Measurements from ENCODE around the gene GADD45GIP1. TPM values are rescaled to one million over a fixed set of nuclear protein-coding genes. Genes with fewer than 3 reads are reported as not detected.

GADD45GIP1 gene
- total and polyA plus RNA-seq, 10 of the 15 experiments (the other 5 are each of a cell fraction or from before 2014, with no cell fraction given) = 5.1 to 136 (median 30.1) TPM

- TF ChIP-seq TAF1 (IDR thresholded peaks at IDR 0.05; ENCODE audit: borderline replicate concordance, low read depth, low read length) (no peak), ZBED1 (IDR thresholded peaks at IDR 0.05; ENCODE audit: borderline replicate concordance) (no peak), NR2F1 (conservative IDR thresholded peaks at IDR 0.05) (no peak), SUZ12 (IDR thresholded peaks at IDR 0.05; ENCODE audit: unreplicated experiment) (no peak), POLR2A (IDR thresholded peaks at IDR 0.05; ENCODE audit: low read depth, low read length) (no peak), MEF2B (IDR thresholded peaks at IDR 0.05; ENCODE audit: partially characterized antibody, poor library complexity, severe bottlenecking) (no peak), IKZF2 (IDR thresholded peaks at IDR 0.05) (no peak), MYC (IDR thresholded peaks at IDR 0.05; ENCODE audit: insufficient read depth, insufficient read length, insufficient replicate concordance, low read length, severe bottlenecking) (no peak), PAX5 (IDR thresholded peaks at IDR 0.05; ENCODE audit: borderline replicate concordance, low read depth, low read length) (no peak)
- TF ChIP-seq, protein P1, sequence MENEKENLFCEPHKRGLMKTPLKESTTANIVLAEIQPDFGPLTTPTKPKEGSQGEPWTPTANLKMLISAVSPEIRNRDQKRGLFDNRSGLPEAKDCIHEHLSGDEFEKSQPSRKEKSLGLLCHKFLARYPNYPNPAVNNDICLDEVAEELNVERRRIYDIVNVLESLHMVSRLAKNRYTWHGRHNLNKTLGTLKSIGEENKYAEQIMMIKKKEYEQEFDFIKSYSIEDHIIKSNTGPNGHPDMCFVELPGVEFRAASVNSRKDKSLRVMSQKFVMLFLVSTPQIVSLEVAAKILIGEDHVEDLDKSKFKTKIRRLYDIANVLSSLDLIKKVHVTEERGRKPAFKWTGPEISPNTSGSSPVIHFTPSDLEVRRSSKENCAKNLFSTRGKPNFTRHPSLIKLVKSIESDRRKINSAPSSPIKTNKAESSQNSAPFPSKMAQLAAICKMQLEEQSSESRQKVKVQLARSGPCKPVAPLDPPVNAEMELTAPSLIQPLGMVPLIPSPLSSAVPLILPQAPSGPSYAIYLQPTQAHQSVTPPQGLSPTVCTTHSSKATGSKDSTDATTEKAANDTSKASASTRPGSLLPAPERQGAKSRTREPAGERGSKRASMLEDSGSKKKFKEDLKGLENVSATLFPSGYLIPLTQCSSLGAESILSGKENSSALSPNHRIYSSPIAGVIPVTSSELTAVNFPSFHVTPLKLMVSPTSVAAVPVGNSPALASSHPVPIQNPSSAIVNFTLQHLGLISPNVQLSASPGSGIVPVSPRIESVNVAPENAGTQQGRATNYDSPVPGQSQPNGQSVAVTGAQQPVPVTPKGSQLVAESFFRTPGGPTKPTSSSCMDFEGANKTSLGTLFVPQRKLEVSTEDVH (IDR thresholded peaks at IDR 0.05; ENCODE audit: low read depth, partially characterized antibody) = no peak
These were observed 44.6 kb upstream of the GADD45GIP1 start (continued) for GRCh38 chr19:13001502-13002165.

GRCh38 chr19:13001166-13001501, 44.1 kb upstream of the GADD45GIP1 start:
- no peaks in the 10 kb centered on the region for H3K9me3 ChIP-seq (replicated peaks; ENCODE audit: control insufficient read depth, insufficient read depth, low read length)
- ChIA-PET POLR2A (no interaction called here), SMC1A (ENCODE audit: uncharacterized antibody, unreplicated experiment) (no interaction called here), RAD21 (ENCODE audit: unreplicated experiment) (no interaction called here), CTCF (interaction anchor here (0.6 kb wide), 1 partner anchor 237 kb away, joined by 3 read pairs; no protein-coding TSS in a partner anchor)
- in situ Hi-C loops (cut with MboI) (no loop called here), intact Hi-C loops (cut with micrococcal nuclease; ENCODE audit: unreplicated experiment) (no loop called here)
- no peaks in the 10 kb centered on the region; a peak in 3 of 4 replicates for H3K27me3 ChIP-seq (replicated peaks in 1 of 2; ENCODE audit: control insufficient read depth in 2 of 2, insufficient read depth in 2 of 2, low read length in 1 of 2)
- WGBS (ENCODE audit: insufficient coverage, insufficient replicate concordance, low lambda C conversion rate, missing lambda C conversion rate) = 70% methylated on average over 19 of the region's 19 CpGs
- FAIRE-seq (no peak), DNase-seq (ENCODE audit: low read depth, low spot score) (no peak), ATAC-seq (no peak)
- no peak overlapping the region for H3K9ac ChIP-seq (ENCODE audit: control insufficient read depth, insufficient read depth, low read length)
- H3K79me2 ChIP-seq (ENCODE audit: control insufficient read depth, insufficient read depth, low read length) = no peaks in the 10 kb centered on the region
- no peaks in the 10 kb centered on the region for H3K4me1 ChIP-seq (ENCODE audit: control insufficient read depth, insufficient read depth, low read length)
- no TSS peak for BruUV-seq (replicated peaks)
- H3K36me3 ChIP-seq (ENCODE audit: control insufficient read depth in 2 of 2, insufficient read depth in 2 of 2, low read length in 1 of 2) = no peaks in the 10 kb centered on the region
- H3K4me2 ChIP-seq (ENCODE audit: control insufficient read depth, insufficient read depth) = no peak overlapping the region
- no peaks in the 10 kb centered on the region for H4K20me1 ChIP-seq (ENCODE audit: control insufficient read depth, insufficient read depth)
- H2AFZ ChIP-seq (ENCODE audit: control insufficient read depth, low read depth, low read length) = no peak overlapping the region
- no peak overlapping the region for H3K27ac ChIP-seq (ENCODE audit: control insufficient read depth, insufficient read depth)
- H3K4me3 ChIP-seq = no peak overlapping the region
- no peak for TF ChIP-seq YBX1 (IDR thresholded peaks at IDR 0.05)
- no peak for TF ChIP-seq BHLHE40 (IDR thresholded peaks at IDR 0.05; ENCODE audit: borderline replicate concordance in 1 of 2, low read depth in 2 of 2, low read length in 1 of 2)
- TF ChIP-seq PBX3 (IDR thresholded peaks at IDR 0.05; ENCODE audit: insufficient replicate concordance, low read depth, low read length) = no peak
- no peak for TF ChIP-seq ZBED1 (IDR thresholded peaks at IDR 0.05; ENCODE audit: borderline replicate concordance)
- no peak for TF ChIP-seq BACH1 (IDR thresholded peaks at IDR 0.05; ENCODE audit: borderline replicate concordance)
- TF ChIP-seq, protein P2, sequence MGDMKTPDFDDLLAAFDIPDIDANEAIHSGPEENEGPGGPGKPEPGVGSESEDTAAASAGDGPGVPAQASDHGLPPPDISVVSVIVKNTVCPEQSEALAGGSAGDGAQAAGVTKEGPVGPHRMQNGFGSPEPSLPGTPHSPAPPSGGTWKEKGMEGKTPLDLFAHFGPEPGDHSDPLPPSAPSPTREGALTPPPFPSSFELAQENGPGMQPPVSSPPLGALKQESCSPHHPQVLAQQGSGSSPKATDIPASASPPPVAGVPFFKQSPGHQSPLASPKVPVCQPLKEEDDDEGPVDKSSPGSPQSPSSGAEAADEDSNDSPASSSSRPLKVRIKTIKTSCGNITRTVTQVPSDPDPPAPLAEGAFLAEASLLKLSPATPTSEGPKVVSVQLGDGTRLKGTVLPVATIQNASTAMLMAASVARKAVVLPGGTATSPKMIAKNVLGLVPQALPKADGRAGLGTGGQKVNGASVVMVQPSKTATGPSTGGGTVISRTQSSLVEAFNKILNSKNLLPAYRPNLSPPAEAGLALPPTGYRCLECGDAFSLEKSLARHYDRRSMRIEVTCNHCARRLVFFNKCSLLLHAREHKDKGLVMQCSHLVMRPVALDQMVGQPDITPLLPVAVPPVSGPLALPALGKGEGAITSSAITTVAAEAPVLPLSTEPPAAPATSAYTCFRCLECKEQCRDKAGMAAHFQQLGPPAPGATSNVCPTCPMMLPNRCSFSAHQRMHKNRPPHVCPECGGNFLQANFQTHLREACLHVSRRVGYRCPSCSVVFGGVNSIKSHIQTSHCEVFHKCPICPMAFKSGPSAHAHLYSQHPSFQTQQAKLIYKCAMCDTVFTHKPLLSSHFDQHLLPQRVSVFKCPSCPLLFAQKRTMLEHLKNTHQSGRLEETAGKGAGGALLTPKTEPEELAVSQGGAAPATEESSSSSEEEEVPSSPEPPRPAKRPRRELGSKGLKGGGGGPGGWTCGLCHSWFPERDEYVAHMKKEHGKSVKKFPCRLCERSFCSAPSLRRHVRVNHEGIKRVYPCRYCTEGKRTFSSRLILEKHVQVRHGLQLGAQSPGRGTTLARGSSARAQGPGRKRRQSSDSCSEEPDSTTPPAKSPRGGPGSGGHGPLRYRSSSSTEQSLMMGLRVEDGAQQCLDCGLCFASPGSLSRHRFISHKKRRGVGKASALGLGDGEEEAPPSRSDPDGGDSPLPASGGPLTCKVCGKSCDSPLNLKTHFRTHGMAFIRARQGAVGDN (IDR thresholded peaks at IDR 0.05) = no peak
- TF ChIP-seq HCFC1 (IDR thresholded peaks at IDR 0.05; ENCODE audit: low read length) = no peak
